Thyroid gland (tissue), 4 donors: ENCODE results near the gene PAFAH1B2.
"Not testable (repeated sequence)": the region's sequence is repeated elsewhere in the genome, so short reads cannot be mapped to it uniquely, and the experiment has no call there.

Source experiments
- CTCF ChIP-seq, 6 experiments: fragments of 200-600 bp in 3 of 6; fragments of 450-650 bp in 3 of 6; sonication (generic) in 3 of 6; IDR thresholded peaks; one replicate each; pipeline ENCODE4 v1.5.1; 2016 to 2019; ENCODE audit warnings: antibody characterized with exemption in 6 of 6, mild to moderate bottlenecking in 2 of 6, inconsistent platforms in 1 of 6, moderate library complexity in 1 of 6
- POLR2A ChIP-seq, 2 donors: fragments of 450-650 bp; IDR thresholded peaks; one replicate each; pipeline ENCODE4 v1.6.1; 2017; ENCODE audit warnings: antibody characterized with exemption in 2 of 2, mild to moderate bottlenecking in 2 of 2, moderate library complexity in 1 of 2

GRCh38 chr11:117112497-117112896 is 31.6 kb upstream of the PAFAH1B2 start:
- TF ChIP-seq POLR2A, CTCF (IDR thresholded peaks at IDR 0.05): not testable (repeated sequence)
